ENCODE measurements around the gene ADORA1. TPM values are rescaled to one million over a fixed set of nuclear protein-coding genes. Genes with fewer than 3 reads are reported as not detected.

The ADORA1 gene
- total and polyA plus RNA-seq, 2 of the 4 experiments (the other 2 are of a cell fraction): 0.36 to 0.56 TPM

DNA sequence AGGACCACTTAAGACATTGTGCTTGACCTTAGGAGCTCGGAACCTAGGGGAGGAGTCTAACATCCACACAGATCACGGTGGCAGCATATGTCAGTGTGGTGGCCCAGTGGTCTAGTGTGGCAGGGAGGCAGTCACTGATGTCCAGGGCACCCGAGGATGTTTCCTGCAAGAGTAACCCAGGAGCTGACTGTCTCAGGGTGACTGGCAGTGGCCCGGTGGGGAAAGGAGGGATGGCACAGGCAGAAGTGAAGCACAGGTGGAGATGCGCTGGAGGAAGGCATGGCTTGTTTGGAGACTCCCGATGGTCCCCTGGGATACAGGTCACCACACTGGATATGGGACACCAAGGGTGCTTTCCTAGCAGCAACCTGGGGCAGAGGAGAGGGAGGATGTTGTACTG is 85.6 kb downstream of the ADORA1 start:
- Histone ChIP-seq H2BK5ac (ENCODE audit: low read depth, low read length, poor library complexity, severe bottlenecking) (no peak overlapping the region), H3K27ac (ENCODE audit: insufficient read depth, low read length) (no peak overlapping the region), H2BK20ac (ENCODE audit: low read depth, low read length) (no peak overlapping the region), H3K4ac (ENCODE audit: low read depth, low read length) (no peak overlapping the region), H3K56ac (ENCODE audit: extremely low read depth, insufficient read depth, low read length) (no peak overlapping the region), H3K14ac (replicated peaks; ENCODE audit: low read depth, low read length) (no peak overlapping the region), H4K8ac (ENCODE audit: low read depth in 2 of 2, low read length in 2 of 2) (no peak overlapping the region), H3K9me1 (ENCODE audit: insufficient read depth, low read length) (no peaks in the 10 kb centered on the region), H3K4me1 (ENCODE audit: control insufficient read depth, insufficient read depth, low read length) (no peaks in the 10 kb centered on the region), H3K9me3 (ENCODE audit: control insufficient read depth, insufficient read depth, low read length) (no peaks in the 10 kb centered on the region), H2BK15ac (ENCODE audit: low read depth, low read length) (no peak overlapping the region), H2AFZ (replicated peaks; ENCODE audit: low read length, poor library complexity) (peak overlapping the region; percentile 51), H3K4me3 (ENCODE audit: insufficient read depth, low read depth, low read length) (no peak overlapping the region), H3K23ac (ENCODE audit: low read depth, low read length) (no peak overlapping the region), H2AK5ac (ENCODE audit: low read depth, low read length) (no peak overlapping the region), H4K20me1 (ENCODE audit: insufficient read depth, low read length) (no peaks in the 10 kb centered on the region; the same call in 1 of the 2 replicates), H3K27me3 (ENCODE audit: control insufficient read depth, insufficient read depth, low read length) (peaks cover 25% of the 10 kb centered on the region), H3K9ac (ENCODE audit: low read depth, low read length) (no peak overlapping the region), H3K4me2 (ENCODE audit: low read depth, low read length) (no peak overlapping the region), H3K36me3 (ENCODE audit: control insufficient read depth, insufficient read depth, low read length) (no peaks in the 10 kb centered on the region), H3K79me1 (ENCODE audit: low read depth in 1 of 2, low read length in 2 of 2) (no peaks in the 10 kb centered on the region), H2BK120ac (ENCODE audit: low read depth, low read length) (no peak overlapping the region), H2AK9ac (replicated peaks; ENCODE audit: low read depth, low read length, poor library complexity) (no peak overlapping the region), H4K5ac (ENCODE audit: low read depth, low read length) (no peak overlapping the region), H4K91ac (ENCODE audit: insufficient read depth, low read depth, low read length) (no peak overlapping the region), H3K18ac (ENCODE audit: low read depth, low read length) (no peak overlapping the region)
- dilution Hi-C loops (cut with HindIII; ENCODE audit: low sequenced_read_pairs, unreplicated experiment) (no loop called here), intact Hi-C loops (cut with micrococcal nuclease) (no loop called here), in situ Hi-C loops (cut with MboI; ENCODE audit: low sequenced_read_pairs) (loop anchor here (5.0 kb wide), 1 partner anchor 96 kb away; no protein-coding TSS in a partner anchor)
- ChIA-PET CTCF (interaction anchor here (3.4 kb wide), 1 partner anchor 173 kb away, joined by 14 read pairs; no protein-coding TSS in a partner anchor), POLR2A (ENCODE audit: unreplicated experiment) (no interaction called here)
- no peak for TF ChIP-seq MAFK (IDR thresholded peaks at IDR 0.05; ENCODE audit: low read depth, low read length)
- ATAC-seq (ENCODE audit: low read depth): no peak
- no TSS peak for BruUV-seq (replicated peaks)
- DNase-seq: no peak
- WGBS, 2 experiments (ENCODE audit: extremely low coverage in 2 of 2, insufficient read length in 1 of 2): 84% methylated on average over 5 of the region's 6 CpGs; no CpG with 5 or more reads in 1 of the 2 experiments

Measured in IMR-90 (cell line).